ENCODE results near the gene DRC3.

- no peak for TF ChIP-seq CTCF (IDR thresholded peaks at IDR 0.05)
- TF ChIP-seq POLR2A (IDR thresholded peaks at IDR 0.05; ENCODE audit: low read depth), result no peak
- TF ChIP-seq EP300 (IDR thresholded peaks at IDR 0.05), result no peak
- TF ChIP-seq POLR2AphosphoS5 (IDR thresholded peaks at IDR 0.05), result no peak
These were observed 15.1 kb upstream of the DRC3 start for GRCh38 chr17:17957584-17957916.

All from esophagus muscularis mucosa (tissue), 4 donors.